ENCODE measurements around the gene PLXNA4.

GRCh38 chr7:132258231-132258630, 318.0 kb downstream of the PLXNA4 start:
- TF ChIP-seq POLR2A (IDR thresholded peaks at IDR 0.05), result no peak
- no peak for TF ChIP-seq CTCF (IDR thresholded peaks at IDR 0.05)
